Tibial nerve (tissue), 4 donors: Measurements from ENCODE around the gene PAFAH1B1.

Source experiments
- EP300 ChIP-seq, 2 donors: sonication (generic); formaldehyde crosslinking; IDR thresholded peaks; one replicate each; pipeline ENCODE4 v1.6.1; 2017; ENCODE audit warnings: antibody characterized with exemption in 2 of 2, mild to moderate bottlenecking in 1 of 2
- POLR2A ChIP-seq, 2 donors: fragments of 450-650 bp; IDR thresholded peaks; one replicate each; pipeline ENCODE4 v1.6.1; 2017; ENCODE audit warnings: antibody characterized with exemption in 2 of 2, mild to moderate bottlenecking in 2 of 2, moderate library complexity in 2 of 2
- TF ChIP-seq, protein P1 (sequence below), 5 experiments: fragments of 200-600 bp in 3 of 5; fragments of 450-650 bp in 2 of 5; sonication (generic) in 3 of 5; IDR thresholded peaks; one replicate each; pipeline ENCODE4 v1.5.1; 2016 to 2019; ENCODE audit warnings: antibody characterized with exemption in 5 of 5, mild to moderate bottlenecking in 3 of 5, moderate library complexity in 2 of 5

DNA sequence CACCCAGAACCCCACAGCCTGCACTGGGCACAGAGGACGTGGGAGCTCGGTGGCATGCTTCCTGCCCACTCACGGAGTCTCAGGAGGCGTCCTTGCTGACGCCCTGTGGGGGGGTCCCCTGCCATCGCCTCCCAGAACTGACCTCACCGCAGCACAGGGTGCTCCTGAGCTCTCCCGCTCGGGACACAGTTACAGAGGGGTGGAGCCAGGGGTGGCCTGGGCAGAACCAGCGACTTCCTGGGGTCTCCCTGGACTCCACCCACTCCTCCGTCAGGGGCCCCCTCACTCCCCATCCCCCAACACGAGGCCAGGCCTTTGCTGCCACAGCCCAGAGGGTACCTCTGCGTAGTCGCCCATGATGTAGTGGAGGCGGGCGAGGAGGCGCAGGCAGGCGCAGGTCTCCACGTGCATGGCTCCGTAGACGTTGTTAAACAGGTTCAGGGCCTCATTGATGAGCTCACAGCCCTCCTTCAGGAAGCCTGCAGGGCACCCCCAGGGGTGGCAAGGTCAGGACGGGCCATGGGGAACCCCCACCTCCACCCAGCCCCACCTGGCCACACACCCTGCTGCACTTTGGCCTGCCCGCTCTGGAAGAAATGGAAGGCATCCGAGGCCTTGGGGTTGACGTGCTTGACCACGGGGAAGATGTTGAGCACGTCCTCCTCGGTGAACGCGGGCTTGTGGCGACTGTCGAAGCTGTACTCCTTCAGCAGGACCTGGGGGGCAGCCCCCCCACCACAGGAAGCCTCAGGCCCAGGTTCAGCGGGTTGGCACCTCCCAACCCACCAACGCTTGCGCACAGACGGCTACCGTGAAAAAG, 100.3 kb downstream of the PAFAH1B1 start:
- no peak for TF ChIP-seq POLR2A (IDR thresholded peaks at IDR 0.05)
- TF ChIP-seq, protein P1, sequence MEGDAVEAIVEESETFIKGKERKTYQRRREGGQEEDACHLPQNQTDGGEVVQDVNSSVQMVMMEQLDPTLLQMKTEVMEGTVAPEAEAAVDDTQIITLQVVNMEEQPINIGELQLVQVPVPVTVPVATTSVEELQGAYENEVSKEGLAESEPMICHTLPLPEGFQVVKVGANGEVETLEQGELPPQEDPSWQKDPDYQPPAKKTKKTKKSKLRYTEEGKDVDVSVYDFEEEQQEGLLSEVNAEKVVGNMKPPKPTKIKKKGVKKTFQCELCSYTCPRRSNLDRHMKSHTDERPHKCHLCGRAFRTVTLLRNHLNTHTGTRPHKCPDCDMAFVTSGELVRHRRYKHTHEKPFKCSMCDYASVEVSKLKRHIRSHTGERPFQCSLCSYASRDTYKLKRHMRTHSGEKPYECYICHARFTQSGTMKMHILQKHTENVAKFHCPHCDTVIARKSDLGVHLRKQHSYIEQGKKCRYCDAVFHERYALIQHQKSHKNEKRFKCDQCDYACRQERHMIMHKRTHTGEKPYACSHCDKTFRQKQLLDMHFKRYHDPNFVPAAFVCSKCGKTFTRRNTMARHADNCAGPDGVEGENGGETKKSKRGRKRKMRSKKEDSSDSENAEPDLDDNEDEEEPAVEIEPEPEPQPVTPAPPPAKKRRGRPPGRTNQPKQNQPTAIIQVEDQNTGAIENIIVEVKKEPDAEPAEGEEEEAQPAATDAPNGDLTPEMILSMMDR (IDR thresholded peaks at IDR 0.05): no peak
- TF ChIP-seq EP300 (IDR thresholded peaks at IDR 0.05): no peak
